NCI-H1436 (cell line): Measurements from ENCODE around the gene TIMM22.
"Not testable (repeated sequence)": the region's sequence is repeated elsewhere in the genome, so short reads cannot be mapped to it uniquely, and the experiment has no call there.

Experiments
- DNase-seq: peaks from one replicate; lab custom pipeline; 2025; lab: John Stamatoyannopoulos, UW

The TIMM22 gene

DNA sequence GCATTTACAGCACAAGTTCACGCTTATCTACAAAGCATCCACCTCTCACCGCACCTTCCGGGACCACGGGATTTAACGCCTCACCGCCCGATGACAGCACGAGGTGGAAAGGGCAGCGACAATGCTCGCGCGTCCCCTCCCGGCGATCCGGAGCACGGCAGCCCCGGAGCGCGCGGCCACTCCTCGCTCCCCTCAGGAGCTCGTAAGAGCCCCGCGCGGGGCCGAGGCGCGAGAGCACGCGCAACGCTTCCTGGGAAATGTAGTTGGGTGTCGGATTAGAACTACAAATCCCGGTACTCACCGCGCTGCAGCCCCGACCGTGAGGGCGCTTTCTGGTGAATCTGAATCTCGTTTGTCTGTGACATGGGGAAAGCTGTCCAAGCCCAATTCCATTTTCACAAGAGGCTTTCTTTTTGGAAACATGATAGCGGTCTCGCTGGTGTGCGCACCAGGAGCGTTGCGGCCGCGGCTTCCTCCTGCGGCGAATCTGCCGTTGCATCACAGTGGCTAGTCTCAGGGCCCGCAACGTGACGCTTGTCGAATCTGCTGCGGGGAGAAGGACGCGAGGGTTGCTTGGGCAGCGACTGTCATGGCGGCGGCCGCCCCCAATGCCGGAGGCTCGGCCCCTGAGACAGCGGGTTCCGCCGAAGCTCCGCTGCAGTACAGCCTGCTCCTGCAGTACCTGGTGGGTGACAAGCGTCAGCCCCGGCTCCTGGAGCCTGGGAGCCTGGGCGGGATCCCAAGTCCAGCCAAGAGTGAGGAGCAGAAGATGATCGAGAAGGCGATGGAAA, at the start of gene TIMM22:
TSS of gene TIMM22 (plus strand) at position 576 of the 791 bp plus-strand sequence. CDS start at position 590, 14 bp downstream.
- peak; percentile 98 for DNase-seq

DNA sequence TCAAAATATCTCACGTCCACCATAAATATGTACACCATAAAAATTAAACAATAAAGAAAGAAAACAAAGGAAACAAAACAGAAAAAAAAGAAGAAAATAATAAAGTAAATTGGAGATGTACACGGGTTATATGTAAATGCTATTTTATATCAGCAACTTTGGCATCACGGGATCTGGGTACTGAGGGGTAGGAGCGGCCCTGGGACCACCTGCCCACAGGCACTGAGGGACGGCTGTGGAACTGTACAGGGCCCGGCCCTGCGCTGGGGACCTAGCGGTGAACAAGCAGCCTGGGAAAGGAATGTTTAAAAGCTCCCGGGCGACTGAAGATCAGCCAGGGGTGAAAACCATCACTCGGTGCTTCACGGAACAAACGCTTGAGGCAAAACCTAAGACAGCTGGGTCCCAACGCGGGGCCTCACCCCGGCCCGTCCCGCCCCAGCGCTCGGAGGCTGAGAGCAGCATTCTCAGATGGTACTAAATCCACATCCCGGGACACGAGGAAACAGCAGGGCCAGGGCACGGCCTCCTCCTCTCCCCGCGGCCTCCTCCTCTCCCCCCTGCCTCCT, 48.6 kb upstream of the TIMM22 start:
- peak; percentile 40 for DNase-seq

DNA sequence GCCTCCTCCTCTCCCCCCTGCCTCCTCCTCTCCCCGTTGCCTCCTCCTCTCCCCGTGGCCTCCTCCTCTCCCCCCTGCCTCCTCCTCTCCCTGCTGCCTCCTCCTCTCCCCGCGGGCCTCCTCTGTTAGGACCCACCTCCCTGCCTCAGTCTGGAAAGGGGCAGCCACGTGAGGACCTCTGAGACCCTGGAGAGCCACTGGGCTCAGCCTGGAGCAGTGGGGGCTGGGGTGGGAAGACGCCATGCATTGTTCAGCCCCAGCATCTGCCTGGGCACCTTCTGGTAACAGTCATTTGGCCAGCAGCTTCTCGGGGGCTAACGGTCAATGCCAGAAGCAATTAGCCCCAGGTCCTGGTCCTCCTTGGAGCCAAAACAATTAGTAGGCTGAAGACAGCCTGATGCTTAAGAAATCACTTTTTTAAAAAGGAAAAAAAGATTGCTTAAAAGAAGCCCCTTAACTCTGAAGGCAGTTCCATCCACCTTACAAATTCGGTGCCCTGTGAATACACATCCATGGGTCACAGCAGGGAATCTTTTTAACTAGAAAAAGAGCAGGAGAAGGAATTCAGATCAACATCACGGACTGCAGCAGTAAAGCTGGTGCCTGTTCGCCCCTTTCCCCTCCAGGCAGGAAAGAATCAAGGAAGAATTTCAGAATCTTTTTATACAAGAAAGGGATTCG, 47.2 kb upstream of the TIMM22 start:
- DNase-seq, result no peak

DNA sequence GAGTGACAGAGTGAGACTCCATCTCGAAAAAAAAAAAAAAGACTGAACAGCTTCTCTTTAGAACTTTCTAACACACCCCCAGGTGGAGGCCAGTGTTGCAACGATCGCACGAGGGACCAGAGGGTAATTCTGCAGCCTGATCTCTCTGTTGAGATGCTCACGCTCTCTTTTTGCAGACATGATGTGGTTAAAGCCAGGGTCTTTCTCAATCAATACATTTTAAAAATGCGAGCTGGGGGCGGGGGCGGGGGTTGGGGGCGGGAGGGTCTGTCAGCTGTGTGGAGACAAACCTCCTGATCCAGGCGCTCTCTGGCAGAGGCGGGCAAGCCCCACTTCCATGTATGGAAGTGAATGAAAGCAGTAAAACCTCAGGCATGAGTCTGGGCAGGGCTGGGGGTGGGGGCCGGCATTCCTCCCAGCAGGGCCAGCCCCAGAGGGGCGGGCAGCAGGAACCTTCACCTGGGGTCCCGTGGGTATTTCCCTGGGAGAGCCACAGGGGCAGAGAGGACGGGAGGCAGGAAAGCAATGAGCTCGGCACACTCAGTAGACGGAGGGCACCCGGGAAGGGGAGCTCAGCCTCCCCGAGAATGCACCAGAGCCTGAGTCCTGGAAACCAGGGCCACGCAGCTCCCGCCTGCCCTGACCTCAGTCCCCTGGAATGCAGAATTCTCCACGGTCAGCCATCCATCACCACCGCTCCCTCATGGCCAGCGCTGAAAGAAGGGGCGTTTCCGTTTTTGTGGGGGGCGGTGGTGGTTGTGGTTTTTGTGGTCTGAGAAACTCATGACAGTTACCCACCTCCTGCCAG, 45.4 kb upstream of the TIMM22 start:
- no peak for DNase-seq

DNA sequence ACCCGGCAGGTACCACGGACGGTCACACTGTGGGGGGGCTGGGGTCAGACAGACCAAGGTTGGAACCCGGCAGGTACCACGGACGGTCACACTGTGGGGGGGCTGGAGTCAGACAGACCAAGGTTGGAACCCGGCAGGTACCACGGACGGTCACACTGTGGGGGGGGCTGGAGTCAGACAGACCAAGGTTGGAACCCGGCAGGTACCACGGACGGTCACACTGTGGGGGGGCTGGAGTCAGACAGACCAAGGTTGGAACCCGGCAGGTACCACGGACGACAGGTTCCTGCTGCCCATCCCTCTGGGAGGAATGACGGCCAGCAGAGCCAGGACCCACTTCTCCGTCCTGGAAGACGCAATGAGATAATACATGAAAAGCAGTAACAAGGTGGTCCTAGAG, 44.3 kb upstream of the TIMM22 start:
- not testable (repeated sequence) for DNase-seq

DNA sequence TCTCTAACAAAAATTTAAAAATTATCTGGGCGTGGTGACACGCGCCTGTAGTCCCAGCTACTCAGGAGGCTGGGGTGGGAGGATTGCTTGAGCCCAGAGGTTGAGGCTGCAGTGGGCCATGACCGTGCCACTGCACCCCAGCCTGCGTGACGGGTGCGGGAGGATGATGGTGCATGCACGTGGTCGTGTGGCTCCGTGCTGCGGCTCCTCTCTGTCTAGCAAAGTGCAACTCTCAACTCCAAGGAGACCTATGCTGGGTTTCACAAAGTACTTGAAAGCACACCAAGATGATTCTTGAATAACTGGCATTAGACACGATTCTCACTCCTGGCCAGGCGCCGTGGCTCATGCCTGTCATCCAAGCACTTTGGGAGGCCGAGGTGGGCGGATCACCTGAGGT, 43.2 kb upstream of the TIMM22 start:
- no peak for DNase-seq

DNA sequence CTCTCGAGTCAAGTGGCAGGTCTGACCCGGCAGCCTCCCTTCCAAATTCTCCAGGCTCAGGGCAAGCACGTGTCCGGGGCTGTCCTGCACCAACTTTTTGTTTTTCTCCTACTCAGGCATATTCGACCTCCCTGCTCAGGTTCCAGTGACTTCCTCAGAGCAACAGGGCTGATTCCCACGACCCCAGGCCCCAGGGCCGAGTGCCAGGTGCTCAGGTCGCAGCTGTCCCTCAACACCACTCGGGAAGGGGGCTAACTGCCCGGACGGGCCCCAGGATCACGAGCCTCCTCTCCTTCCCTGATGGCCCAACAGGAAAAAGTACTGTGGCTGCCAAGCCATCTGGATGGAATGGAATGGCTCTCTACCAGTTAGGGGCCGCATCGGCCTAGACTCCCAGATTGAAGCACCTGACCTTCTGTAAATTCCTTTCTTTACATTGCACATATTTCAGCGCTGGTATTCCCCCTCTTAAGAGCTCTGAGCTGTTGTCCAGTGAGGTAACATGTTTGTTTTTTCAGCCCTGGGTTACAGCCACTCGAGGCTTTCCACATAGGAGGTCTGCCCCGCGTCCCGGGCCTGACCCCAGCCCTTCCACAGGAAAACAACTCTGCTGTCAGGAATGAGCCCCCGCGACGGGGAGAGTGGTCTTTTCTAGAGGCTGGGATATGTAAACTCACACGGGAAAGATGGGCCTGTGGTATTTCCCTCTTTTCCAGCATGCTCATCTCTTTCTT, 42.3 kb upstream of the TIMM22 start:
- DNase-seq, result no peak

GRCh38 chr17:956905-957304, 40.0 kb upstream of the TIMM22 start:
- DNase-seq, result no peak

DNA sequence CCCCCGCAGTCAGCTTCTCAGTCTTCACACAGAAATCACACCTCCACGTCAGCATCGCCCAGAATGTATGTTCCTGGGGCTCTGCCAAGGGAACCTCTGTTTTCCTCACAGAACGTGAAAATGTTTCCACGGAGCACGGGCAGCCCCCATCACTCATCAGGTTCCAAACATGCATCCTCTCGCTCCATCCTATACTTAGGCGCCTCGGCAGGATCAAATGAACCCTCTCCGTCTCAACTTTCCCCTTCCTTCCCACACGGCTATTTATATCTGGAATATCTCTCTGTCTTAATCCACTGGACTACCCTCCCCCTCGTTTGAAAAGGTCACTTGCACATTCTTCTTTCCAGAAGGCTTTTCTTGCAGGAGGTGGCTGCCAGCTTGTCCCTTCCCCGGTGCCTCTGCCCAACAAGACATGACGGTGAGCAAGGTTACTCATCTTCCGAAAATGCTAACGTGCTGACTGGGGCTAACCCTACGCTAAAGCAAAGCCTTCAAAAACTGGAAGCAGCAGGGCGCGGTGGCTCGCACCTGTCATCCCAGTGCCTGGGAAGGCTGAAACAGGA, 39.0 kb upstream of the TIMM22 start:
- DNase-seq, result no peak

DNA sequence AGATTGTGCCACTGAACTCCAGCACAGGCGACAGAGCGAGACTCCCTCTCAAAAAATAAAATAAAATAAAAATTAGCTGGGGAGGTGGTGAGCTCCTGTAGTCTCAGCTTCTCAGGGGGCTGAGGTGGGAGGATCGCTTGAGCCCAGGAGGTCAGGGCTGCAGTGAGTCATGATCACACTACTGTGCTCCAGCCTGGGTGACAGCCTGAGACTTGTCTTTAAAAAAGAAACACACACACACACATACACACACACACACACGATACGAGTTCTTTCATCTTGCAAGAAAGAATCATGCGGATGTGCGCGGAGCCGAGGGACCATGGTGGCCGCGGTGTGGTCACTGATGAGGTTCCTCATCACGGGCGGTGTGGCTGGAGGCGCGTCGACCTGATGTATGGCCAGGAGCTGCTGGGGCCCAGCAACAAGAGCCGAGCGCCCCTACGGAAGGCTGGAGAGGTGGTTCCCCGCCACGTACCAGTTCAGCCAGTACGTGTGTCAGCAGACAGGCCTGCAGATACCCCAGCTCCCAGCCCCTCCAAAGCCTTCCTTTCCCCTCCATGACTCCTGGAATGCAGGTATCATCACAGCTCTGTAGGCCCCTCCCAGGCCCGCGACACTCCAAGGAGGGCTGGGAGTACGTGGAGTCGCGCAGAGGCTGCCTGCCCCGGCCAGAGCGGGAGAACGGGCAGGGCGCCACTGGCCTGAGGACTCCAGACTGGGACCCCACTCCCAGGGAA, 38.0 kb upstream of the TIMM22 start:
- DNase-seq, result no peak

DNA sequence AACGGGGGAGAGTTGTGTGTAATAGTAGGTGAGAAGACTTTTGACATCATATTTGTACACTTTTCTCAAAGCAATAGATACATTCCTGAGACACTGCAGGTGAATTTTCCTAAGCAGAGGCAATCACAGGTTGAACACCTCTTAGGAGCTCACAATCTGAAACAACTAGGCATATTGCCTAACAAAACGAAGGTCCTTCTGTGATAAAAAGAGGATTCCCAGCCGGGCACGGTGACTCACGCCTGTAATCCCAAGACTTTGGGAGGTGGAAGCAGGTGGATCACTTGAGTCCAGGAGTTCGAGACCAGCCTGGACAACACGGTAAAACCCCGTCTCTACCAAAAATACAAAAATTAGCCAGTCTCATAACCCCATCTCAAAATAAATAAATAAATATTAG, 34.8 kb upstream of the TIMM22 start:
- no peak for DNase-seq

- DNase-seq, result no peak
Observed at GRCh38 chr17:962670-963069, 34.3 kb upstream of the TIMM22 start.

DNA sequence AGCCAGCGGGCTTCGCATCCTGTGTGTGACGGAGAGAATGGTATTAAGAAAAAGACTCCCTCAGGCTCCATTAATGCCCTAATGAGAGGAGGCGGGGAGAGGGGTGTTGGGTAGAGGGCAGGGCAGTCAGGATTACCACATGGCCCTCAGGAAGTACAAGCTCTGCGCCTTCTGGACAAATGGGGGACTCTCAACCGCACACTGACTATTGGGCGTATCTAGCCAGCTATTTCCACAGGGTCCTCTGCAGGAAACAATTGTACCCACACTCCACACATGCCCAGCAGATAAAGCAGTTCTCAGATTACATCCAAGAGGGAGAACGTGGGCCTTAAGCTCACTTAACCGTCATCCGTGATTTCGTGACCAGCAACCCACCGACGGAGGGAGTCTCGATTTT, 32.1 kb upstream of the TIMM22 start:
- no peak for DNase-seq

GRCh38 chr17:965311-965989, 31.5 kb upstream of the TIMM22 start:
- no peak for DNase-seq

GRCh38 chr17:967122-967521, 29.8 kb upstream of the TIMM22 start:
- no peak for DNase-seq

- no peak for DNase-seq
Observed at GRCh38 chr17:968812-969730, 27.9 kb upstream of the TIMM22 start.

GRCh38 chr17:969811-970355, 27.0 kb upstream of the TIMM22 start:
- DNase-seq, result peak; percentile 49

DNA sequence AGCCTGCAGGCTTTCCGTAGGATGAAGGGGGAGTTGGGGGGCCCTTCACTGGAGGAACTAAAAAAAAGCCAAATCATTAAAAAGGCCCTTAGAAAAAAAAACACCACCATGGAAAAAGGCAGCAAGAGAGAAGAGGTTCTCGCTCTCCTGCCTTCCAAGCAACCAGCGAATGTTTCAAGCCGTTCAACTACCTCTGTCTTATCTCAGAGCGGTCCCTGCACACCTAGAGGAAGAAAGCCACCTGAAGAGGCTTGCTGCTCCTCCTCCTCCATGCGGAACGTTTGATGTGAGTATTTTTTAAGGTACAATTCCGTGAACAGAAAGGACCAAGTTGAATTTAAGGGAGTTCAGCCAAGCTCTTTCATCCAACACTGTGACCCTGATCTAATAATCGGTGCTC, 26.6 kb upstream of the TIMM22 start:
- DNase-seq, result no peak

DNA sequence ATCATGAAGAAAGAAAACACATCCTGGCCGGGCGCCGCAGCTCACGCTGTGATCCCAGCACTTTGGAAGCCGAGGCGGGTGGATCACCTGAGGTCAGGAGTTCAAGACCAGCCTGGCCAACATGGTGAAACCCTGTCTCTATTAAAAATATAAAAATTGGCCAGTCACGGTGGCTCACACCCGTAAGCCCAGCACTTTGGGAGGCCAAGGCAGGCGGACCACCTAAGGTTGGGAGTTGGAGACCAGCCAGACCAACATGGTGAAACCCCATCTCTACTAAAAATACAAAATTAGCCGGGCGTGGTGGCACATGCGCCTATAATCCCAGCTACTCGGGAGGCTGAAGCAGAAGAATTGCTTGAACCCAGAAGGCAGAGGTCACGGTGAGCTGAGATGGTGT, 25.1 kb upstream of the TIMM22 start:
- DNase-seq, result not testable (repeated sequence)
